Stimulated activated CD8-positive, alpha-beta memory T cell treated with anti-CD3 and anti-CD28 coated beads, Interleukin-2, amount 100 ng/mL, for 48 hours (primary cell): ENCODE measurements around the gene FYB1.
"Not testable (repeated sequence)": the region's sequence is repeated elsewhere in the genome, so short reads cannot be mapped to it uniquely, and the experiment has no call there.

Experiments used
- DNase-seq, 2 donors: peaks; one replicate each; pipeline ENCODE4 v3.0.0-alpha.2; 2020; ENCODE audit warnings: low read depth in 2 of 2

FYB1 gene

DNA sequence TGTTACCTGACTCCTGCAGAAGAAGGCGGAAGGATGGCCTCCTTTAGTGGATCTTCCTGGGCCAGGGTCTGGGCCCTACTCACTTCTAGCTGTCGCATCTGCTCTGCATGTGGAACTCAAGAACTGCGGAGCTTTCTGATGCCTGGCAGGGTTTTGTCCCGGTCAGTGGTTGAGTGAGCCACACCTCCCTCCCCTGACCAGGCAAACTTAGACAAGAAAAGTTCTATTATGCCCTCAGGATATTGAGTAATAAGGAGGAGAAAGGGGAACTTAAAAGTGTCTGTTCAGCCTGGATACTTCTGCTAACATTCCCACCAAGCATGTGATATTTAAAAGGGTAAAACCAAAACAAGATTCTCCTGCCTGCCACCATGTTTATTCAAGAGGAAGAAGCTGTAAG is at the start of gene FYB1:
Gene FYB1, minus strand, starts transcription at position 127 of the 400 bp plus-strand sequence. CDS start 16,603 bp downstream, outside the sequence.
- DNase-seq, result no peak

GRCh38 chr5:39267186-39267585 is 47.8 kb upstream of the FYB1 start:
- DNase-seq, result no peak

- no peak for DNase-seq
These were observed 47.1 kb upstream of the FYB1 start for GRCh38 chr5:39266442-39266841.

DNA sequence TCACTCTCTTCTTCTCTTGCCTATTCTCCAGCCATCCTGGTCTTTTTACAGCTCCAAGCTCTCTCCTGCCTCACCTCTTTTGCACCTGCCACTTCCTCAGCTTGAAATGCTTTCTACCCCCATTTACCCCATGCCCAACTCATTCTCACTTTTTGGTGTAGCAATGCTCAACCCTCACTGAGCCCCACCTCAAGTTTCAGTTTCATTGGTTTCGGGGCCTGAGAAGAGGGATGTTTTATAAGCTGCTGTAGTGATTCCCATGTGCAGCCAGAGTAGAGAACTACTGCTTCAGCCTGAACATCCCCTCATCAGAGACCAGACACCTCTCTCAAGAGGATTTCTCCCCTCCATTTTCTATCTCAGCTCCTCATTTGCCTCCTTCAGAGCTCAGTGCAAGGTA is 45.2 kb upstream of the FYB1 start:
- no peak for DNase-seq

DNA sequence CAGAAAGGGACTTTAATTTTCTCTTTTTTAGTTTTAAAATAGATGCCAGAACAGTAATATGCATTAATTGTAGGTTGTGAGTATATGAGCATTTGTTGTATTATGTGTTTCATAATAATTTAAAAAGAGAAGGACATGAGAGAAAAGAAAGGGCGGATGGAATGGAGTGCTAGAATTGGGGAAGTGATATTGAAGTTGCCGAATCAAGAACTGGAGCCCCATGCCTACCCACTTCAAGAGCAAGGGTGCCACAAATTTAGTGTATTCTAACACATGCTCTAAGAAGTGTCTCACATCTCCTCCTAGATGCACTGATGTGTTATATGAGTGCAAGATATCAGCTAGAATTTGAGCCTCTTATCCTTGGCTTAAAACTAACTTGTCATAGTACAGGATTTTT is 43.6 kb upstream of the FYB1 start:
- DNase-seq, result no peak

DNA sequence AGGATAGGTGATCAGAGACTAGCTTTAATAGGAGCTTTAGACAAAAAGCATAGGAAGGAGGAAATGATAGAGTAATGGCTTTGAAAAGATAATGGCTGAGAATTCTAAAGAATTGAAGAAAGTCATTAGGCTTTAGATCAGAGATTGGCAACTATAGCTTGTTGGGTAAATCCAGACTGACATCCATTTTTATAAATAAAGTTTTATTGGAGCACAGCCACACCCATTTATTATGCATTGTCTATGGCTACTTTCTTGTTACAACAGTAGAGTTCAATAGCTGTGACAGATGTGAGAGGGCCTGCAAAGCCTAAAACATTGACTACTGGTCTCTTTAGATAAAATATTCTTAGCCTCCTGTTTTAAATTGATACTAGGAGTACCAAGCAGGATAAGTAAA is 40.7 kb upstream of the FYB1 start:
- DNase-seq, result no peak

DNA sequence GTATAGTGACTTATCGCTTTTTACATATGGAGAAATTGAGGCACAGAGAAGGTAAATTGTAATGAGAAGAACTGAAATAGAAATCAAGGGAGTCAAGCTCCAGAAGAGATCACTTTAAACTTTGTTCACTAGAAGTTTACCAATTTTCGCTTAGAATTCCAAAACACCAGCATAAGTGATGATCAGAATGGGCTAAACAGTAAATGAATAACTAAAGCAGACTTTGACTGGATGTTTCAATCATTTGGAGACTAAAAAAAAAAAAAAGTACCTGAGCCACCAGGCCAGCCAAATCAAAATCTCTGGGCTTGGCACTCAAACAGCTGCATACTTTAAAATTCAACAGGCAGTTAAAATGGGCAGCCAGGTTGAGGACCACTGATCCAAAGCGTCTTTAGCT is 38.2 kb upstream of the FYB1 start:
- DNase-seq, result no peak

DNA sequence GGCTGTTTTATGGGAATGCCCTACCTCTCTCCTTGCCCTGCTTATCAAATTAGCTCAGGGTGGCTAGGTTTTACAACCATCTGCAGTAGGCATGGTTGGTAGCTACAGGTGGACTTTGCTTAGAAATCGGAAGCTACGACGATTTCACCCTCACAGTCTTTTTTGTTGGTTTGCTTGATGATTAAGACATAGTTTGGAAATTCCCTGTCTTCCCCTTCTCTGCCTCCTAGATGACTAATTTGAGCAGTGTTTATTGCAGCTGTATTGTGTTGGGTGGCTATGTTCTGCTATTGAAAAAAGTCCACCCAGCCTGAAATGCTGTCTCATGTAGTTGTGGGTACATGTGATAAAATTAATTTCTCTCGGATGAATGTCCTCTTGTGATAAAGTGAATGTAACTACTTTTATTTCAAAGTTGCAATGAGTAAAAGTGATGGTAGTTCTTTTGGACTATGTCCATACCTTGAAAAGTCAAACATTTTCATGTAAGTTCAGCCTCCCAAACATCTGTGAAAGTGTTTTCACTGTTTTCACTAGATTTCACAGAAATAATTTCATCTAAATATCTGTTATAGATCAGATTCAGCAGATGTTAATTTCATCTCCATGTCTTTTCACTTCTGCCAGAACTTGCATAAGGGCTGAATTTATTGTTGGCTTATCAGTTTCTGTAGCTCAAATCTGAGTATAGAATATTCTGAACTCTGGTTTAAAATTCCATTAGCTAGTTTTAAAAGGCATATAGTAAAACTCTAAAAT is 37.3 kb upstream of the FYB1 start:
- no peak for DNase-seq

DNA sequence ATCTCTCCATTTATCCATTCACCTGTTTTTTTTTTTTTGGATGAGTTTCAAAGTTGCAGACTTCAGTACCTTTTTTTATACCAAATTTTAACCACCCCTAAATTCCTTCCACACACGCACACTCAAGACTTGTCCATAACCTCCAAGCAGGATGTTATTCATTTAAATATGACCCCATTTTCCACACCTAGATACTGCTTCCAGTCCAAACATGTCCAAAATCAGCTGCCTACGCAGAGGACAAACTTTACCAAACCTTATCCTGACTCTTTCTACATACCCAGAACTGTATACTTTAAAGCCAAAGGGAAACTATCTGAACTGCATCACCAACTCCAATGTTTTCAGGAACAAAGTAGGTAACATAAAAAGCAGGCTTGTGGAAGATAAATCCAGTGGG is 36.0 kb upstream of the FYB1 start:
- no peak for DNase-seq

GRCh38 chr5:39254671-39255070 is 35.3 kb upstream of the FYB1 start:
- DNase-seq, result no peak

- no peak for DNase-seq
These were observed 33.8 kb upstream of the FYB1 start for GRCh38 chr5:39253196-39253595.

- DNase-seq, result no peak
These were observed 30.4 kb upstream of the FYB1 start for GRCh38 chr5:39249564-39250274.

- no peak for DNase-seq
These were observed 29.7 kb upstream of the FYB1 start for GRCh38 chr5:39249069-39249468.

- no peak for DNase-seq
These were observed 21.4 kb upstream of the FYB1 start for GRCh38 chr5:39240750-39241149.

DNA sequence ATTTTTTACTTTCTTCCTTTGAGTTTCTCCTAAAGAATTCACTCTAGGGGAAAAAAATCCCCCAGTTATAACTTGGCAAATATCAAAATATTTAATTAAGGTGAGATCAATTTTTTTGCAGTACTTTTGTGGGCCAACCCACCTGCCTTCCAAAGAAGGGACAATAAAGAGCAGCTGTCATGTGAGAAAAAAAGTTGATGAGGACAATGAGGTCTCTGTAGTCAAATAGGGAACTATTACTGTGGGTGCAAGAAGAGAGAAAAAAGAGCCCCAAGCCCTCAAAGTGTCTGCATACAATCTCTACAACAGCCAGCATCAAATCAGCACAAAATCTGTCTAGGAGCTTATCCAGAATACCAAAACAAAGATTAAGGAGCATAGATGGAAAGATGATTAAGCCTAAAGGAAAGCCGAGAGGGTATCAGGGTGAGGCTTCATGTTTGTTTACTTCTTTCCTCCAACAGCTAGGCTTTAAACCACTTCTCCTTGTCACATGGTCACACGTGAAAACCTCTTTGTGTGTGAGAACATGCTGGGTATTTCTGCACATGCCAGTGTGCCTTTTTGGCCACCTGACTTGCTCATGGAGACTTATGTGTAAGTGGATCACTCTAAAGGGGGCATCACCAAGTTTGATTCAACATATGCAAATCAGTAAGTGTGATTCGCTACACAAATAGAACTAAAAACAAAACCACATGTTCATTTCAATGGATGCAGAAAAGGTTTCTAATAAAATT is 19.2 kb upstream of the FYB1 start:
- DNase-seq, result no peak

DNA sequence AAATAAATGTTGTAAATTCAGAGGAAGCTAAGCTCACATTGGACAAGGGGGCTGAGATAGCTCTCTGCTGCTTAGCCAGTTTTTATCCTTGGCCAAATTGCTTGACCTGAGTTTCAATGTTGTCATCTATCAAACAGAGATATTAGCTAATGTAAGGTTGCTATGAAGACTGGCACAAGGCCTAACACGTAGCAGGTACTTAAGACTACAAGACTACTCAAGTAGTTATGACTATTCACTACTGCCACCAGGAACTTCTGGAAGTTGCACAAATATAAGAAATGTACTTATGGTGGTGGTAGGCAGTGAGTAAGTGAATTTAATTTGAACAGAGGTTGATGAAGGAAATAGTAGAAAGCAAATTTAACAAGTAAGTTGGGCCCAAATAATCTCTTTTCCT is 17.4 kb upstream of the FYB1 start:
- DNase-seq, result no peak

- DNase-seq, result no peak
These were observed 16.3 kb upstream of the FYB1 start for GRCh38 chr5:39235648-39236047.

DNA sequence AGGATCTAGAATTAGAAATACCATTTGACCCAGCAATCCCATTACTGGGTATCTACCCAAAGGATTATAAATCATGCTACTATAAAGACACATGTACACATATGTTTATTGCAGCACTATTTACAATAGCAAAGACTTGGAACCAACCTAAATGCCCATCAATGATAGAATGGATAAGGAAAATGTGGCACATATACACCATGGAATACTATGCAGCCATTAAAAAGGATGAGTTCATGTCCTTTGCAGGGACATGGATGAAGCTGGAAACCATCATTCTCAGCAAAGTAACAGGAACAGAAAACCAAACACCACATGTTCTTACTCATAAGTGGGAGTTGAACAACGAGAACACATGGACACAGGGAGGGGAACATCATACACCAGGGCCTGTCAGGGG is 15.1 kb upstream of the FYB1 start:
- DNase-seq, result not testable (repeated sequence)

DNA sequence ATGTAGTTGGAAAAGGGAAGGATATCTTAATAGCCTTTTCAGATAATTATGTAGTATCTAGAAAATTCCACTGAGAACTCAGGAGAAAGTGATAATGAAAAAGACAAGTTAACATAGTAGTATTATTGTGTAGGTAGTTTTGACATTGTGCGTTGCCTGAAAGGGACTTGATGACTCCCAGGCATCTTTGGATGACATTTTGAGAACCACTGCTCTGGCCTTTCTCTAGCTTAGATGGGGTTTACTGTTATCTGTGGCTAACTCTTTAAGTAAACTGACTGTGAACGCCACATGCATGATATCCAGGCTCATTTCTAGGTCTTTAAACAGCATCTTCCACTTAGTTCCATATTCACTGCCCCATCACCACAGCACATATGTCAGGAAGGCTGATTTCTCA is 14.4 kb upstream of the FYB1 start:
- DNase-seq, result no peak

GRCh38 chr5:39231705-39232525 is 12.6 kb upstream of the FYB1 start:
- no peak for DNase-seq

DNA sequence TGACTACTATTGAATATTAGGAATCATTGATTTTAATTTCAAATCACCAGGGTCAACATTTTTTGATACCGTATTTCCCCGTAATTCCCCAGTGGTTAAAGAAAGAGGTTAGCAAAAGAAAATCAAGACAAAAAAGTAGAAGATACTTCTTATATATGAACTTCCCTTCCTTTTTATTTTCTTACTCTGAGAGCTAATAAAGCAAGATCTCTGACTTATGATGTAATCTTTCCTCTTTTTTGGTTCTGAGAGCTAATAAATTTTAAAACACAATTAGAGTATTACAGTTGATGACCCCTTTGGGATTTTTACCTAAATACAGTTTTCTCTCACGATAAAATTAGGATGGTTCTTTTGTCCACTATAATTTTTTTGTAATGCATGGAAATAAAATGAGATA is 9.2 kb upstream of the FYB1 start:
- DNase-seq, result no peak

DNA sequence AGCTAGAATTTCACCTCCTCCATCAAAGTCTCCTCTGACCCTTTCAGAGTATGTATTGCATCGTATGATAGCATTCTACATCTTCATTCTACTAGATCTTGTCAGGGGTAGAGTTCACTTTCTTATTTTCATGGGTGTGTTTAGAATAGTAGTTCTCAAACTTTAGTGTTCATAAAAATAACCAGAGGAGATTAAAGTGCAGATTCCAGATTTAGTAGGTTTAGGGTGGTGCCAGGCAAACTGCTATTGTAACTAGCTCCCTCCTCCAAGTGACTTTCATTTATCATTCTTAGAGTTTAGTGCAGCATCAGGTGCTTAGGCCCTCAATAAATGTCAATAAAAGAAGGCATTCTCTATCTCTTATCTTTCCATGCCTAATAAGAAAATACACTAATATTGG is 7.2 kb upstream of the FYB1 start:
- DNase-seq, result no peak
